ENCODE results near the gene NEGR1.

DNA sequence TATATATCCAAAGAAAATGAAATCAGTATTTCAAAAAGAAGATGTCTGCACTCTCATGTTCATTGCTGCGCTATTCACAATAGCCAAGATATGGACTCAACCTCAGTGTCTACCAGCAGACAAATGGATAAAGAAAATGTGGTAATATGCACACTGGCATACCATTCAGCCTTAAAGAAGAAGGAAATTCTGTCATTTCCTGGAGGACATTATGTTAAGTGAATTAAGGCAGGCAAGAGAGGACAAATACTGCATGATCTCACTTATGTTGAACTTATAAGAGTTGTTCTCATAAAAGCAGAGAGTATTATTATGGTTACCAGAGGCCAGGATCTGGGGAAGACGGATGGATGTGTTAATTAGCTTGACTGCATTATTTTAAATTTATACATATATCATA lies 115.9 kb downstream of the NEGR1 start:
- TF ChIP-seq CTCF (conservative IDR thresholded peaks at IDR 0.05) (no peak), EZH2 (IDR thresholded peaks at IDR 0.05; ENCODE audit: low read depth) (no peak)

Data from PC-9 (cell line).